NCI-H774 (cell line): Measurements from ENCODE around the gene ZNF687.
A peak's percentile ranks its signal among the peaks of the same experiment; 100 is the strongest.

Source experiments
- DNase-seq: peaks from one replicate; lab custom pipeline; 2025; lab: John Stamatoyannopoulos, UW

Gene ZNF687

DNA sequence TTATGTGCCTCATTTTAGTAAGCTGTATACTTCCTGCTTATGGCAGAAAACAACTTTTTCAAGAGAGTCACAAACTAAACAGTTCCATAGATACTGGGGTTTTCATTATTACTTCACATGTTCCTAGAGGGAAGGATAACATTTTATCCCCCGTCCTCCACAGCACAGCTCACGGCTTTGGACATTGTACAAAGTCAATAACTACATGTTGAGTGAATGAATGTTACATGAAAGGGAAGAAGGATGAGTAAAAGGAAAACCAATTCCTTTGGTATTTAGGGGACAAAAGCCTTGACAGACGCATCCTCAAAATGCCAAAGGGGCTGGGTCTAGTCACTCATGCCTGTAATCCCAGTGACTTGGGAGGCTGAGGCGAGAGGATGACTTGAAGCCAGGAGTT is 30.3 kb downstream of the ZNF687 start:
- DNase-seq, result no peak

DNA sequence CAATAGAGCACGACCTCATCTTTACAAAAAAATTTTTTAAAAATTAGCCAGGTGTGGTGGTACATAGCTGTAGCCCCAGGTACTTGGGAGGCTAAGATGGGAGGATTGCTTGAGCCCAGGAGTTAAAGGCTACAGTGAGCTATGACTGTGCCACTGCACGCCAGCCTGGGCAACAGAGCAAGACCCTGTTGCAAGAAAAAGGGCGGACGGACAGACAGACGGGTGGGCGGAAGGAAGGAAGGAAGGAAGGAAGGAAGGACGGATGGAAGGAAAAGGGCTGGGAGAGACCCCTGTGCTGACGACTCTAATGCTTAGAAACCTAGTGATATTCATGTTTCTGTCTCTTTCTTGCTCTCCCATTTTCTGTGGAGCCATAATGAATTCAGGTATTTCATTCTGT is 30.7 kb downstream of the ZNF687 start:
- DNase-seq, result no peak

DNA sequence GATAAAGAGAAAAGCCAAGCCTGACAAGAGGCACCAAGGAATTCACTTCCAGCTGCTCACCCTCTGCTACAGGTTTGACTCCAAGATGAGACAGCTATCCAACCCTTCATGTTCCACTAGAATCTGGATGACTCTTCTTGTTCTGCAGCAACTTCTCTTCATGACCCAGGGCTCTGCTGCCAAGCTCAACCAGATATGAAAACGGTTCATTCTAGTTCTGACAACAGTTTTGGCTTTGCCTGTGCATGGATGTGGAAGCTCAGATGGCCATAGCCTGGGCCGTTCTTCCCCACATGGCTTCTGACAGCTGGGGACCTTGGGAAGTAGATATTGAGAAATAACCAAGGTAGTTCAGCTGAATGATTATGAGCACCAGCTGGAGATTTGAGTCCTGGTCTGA is 31.4 kb downstream of the ZNF687 start:
- DNase-seq, result no peak

- DNase-seq, result no peak
Observed at GRCh38 chr1:151314137-151314875, 32.2 kb downstream of the ZNF687 start.

GRCh38 chr1:151315565-151316235 is 33.6 kb downstream of the ZNF687 start:
- no peak for DNase-seq

DNA sequence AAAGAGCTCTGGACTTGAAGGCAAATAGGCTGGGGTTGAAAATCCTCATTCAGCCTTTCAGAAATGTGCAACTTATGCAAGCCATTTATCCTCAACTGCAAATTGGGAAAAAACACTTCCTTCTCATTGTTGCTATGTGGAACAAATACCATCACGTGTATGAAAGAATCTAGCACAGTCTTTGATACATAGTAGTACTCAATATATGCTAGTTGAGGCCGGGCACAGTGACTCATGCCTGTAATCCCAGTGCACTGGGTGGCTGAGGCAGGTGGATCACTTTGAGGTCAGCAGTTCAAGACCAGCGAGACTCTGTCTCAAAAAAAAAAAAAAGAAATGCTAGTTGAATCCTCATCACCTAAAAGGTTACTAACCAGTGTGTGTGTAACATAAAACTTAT is 36.9 kb downstream of the ZNF687 start:
- DNase-seq, result no peak

DNA sequence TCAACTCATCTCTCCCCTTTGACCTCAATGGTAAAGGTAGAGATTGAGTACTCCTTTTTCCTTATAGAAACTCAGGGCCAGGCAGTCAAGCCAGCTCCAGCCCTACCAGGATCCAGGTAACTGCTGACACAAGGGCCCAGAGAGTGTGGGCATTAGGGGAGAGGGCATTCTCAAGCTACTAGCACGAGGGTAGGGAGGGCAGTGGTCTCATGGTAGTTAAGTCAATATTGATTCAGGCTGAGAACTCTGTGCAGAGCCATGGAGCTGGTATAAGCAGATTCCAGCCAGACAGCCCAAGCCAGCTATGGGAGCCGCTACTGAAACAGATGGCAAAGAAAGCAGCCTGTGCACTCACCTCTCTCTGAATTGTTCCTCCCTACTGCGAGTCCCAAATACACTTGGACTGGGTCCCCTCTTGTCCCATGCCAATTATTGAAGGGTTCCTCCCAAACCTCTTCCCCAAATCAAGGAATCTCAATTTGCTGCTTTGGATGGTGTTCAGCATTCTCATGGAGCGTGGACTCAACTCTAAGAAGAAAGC is 42.4 kb downstream of the ZNF687 start:
- DNase-seq, result no peak

- DNase-seq, result no peak
Observed at GRCh38 chr1:151325231-151325630, 43.1 kb downstream of the ZNF687 start.

DNA sequence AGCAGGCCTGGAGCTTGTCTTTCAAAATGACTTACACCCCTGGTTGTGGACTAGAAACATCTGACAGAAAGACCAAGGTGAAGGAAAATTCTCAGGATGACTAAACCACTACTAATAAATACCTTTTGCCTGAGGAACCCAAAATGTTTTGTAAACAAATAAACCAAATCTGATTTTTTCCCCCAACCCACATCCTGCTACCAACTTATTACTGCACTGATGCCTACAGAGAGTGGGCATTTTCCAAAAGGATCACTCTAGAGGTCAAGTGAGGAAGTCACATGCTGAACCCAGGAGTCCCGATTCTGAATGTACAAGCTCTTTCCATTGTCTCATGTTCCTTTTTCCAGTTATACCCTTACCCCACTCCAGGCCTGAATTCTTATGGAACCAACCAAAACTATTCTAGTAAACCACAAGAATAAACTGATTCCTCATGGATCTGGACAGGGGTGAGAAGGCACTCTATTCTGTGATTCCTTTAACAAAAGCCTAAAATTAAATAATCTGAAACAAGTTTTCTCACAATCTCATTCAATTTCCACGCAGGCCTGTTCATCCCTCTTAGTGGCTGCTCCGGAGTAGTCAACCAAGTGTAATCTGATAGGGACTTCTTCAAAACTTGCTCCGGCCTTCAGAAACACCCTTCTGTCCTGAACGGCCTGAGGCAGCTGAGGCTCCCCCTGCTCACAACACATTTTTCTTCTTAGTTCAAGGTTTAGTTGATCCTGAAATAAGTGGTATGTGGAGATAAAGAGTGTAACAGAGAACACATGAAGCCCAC is 43.7 kb downstream of the ZNF687 start:
- DNase-seq, result no peak

- DNase-seq, result peak; percentile 17
Observed at GRCh38 chr1:151326619-151327222, 44.6 kb downstream of the ZNF687 start.

DNA sequence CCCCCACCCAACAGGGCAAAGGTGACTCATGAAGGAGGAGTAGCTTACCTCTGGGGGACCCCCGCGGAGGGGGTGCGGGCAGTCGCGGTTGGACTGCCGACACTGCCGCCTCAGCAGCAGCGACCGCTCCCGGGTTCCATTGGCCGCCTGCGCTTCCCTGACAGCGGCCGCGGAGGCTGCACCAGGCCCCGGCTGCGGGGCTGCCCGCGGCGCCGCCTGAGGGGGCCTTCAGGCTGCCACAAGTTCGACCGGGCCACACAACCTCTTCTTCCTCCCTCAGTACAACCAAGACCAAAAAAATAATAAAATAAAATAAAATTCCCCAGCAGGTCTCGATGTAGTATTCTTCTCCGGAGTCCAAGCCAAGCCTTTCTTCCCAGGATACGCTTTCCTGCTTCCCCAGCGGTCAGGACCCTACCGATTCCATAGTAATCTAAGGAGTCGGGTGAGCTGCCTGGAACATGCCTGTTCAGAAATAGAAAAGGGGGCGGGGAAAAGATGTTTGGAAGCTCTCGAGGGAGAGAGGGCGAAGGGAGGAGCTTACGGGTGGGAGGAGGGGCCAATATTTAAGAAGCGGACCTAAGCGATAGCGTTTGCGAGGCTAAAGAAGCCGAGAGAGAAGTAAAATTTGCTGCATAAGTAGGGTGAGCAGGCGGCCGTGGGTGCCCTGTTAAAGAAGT is 45.3 kb downstream of the ZNF687 start, which contains the start of gene PI4KB:
PI4KB (minus strand) TSS at position 194 of the 680 bp plus-strand sequence. CDS start 10,935 bp downstream, outside the sequence.
- peak; percentile 97 for DNase-seq

- DNase-seq, result peak; percentile 17
Observed at GRCh38 chr1:151327903-151328674, 46.0 kb downstream of the ZNF687 start.

DNA sequence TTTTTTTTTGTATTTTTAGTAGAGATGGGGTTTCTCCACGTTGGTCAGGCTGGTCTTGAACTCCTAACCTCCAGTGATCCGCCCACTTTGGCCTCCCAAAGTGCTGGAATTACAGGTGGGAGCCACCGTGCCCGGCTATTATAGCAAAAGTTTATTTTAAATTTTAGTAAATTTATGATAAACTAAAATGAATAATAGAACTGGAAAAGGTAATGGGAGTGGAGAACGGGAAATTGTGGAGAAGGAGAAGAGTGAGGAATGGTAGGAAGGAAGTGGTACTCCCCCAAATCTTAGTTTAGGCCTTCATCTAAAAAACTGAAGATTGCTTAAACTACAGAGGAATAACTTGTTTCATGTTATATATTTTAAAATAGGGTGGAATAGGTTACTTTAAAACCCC is 52.7 kb downstream of the ZNF687 start:
- DNase-seq, result no peak

GRCh38 chr1:151336556-151336955 is 54.5 kb downstream of the ZNF687 start:
- no peak for DNase-seq

DNA sequence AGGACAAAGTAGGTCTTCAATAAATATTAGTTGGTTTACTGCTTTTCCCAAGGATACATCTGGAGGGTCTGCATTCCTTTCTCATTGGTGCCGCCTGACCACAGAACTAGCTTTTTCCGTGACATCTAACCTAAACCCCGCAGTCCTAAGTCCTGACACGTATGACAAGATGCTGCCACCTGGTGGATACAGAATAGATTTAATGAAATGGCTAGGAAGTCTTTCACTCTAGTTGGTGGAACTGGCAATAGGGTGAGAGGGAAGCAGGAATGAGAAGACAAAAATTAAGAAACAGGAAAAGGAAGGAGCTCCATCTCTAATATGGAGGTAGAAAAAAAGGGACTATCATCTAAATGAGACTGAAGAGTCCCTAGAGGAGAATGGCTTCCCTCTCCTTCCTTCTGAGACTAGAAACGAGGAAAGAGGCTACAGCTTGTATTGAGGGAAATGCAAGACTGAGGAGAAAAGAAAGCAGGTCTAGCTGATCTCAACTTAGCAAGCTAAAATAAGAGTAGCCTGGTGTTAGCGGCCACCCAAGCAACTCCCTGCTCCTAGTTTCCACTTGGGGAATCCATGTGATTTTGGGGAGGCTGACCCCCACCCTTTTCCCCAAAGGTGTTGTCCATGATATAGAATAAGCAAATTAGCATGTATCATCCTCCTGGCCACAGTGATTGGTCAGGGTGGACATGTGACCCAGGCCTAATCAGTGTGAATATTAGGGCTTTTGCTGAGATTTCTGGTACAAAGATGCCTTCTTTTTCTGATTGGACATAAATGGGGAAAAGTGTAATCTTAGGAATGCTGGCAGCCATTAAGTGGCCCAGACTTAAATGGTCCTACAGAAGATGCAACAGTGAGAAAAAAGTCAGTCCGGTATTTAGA is 59.0 kb downstream of the ZNF687 start:
- DNase-seq, result peak; percentile 72
